ENCODE results near the gene ISYNA1. TPM values are rescaled to one million over a fixed set of nuclear protein-coding genes. Genes with fewer than 3 reads are reported as not detected.

Gene ISYNA1
- total and polyA plus RNA-seq, 2 experiments from 2014 or later, result 191 to 208 TPM

GRCh38 chr19:18419195-18419698 is 18.7 kb downstream of the ISYNA1 start, which contains the start of gene SSBP4:
SSBP4 (plus strand) TSS chr19:18419398; CDS start chr19:18419649, 251 bp downstream.
- peak; percentile 3 for ATAC-seq
- Mint-ChIP-seq H3K27ac (no peak within 1 kb of the TSS), H3K4me3 (peak within 1 kb of the TSS; percentile 77), H3K27me3 (ENCODE audit: insufficient read depth, low read depth, poor library complexity) (peaks cover 52% of the 10 kb centered on the region), H3K4me1 (peaks cover 42% of the 10 kb centered on the region), H3K9me3 (no peaks in the 10 kb centered on the region), H3K36me3 (ENCODE audit: low read depth) (no peaks in the 10 kb centered on the region)
- Histone ChIP-seq H4K20me1 (replicated peaks; ENCODE audit: insufficient read depth) (peaks cover 6% of the 10 kb centered on the region; the same call in 1 of the 2 replicates), H3K4me3 (peak within 1 kb of the TSS; percentile 73), H3K36me3 (ENCODE audit: insufficient read depth) (no peaks in the 10 kb centered on the region), H3K4me2 (peak within 1 kb of the TSS; percentile 97), H3K27me3 (ENCODE audit: insufficient read depth) (peaks cover 39% of the 10 kb centered on the region), H3K79me2 (replicated peaks; ENCODE audit: insufficient read depth) (no peaks in the 10 kb centered on the region), H3K9me2 (ENCODE audit: insufficient read depth) (no peaks in the 10 kb centered on the region), H2AFZ (no peak within 1 kb of the TSS), H3K27ac (ENCODE audit: low read depth) (no peak within 1 kb of the TSS), H3K4me1 (ENCODE audit: insufficient read depth) (peaks cover 15% of the 10 kb centered on the region), H3F3A (replicated peaks; ENCODE audit: low read depth) (peaks cover 24% of the 10 kb centered on the region)
- peak; percentile 88 for DNase-seq (ENCODE audit: low spot score)
- TF ChIP-seq ZNF462 (CRISPR knock-in tag; IDR thresholded peaks at IDR 0.05) (no peak), CREB1 (CRISPR knock-in tag; IDR thresholded peaks at IDR 0.05; ENCODE audit: low read depth) (peak; percentile 56), CTCF (conservative IDR thresholded peaks at IDR 0.05; ENCODE audit: low read depth in 2 of 2) (peak in 1 of 2 experiments; percentile 39; a peak in 2 of 4 replicates), ZNF114 (CRISPR knock-in tag; IDR thresholded peaks at IDR 0.05) (0 out of 2 replicates have a peak, but pooled peaks have one; percentile 41)
